WTC11 (cell line): ENCODE data around the gene AOAH. TPM values are rescaled to one million over a fixed set of nuclear protein-coding genes. Genes with fewer than 3 reads are reported as not detected.

Source experiments
- ATAC-seq: fragments of 200-7000 bp; cut with Tn5 transposase; 2 replicates; pipeline ENCODE4 v1.10.0; 2021; ENCODE audit warnings: mild to moderate bottlenecking, moderate library complexity
- CTCF ChIA-PET: fragments of 300-600 bp; sonication (Branson Sonifier 250); formaldehyde crosslinking; loops from one replicate; lab custom pipeline; 2021; ENCODE audit warnings: antibody characterized with exemption; lab: Charles Lee
- POLR2A ChIA-PET: fragments of 350-600 bp; sonication (Branson Sonifier 250); formaldehyde crosslinking; loops from one replicate; lab custom pipeline; 2021; ENCODE audit warnings: antibody characterized with exemption; lab: Charles Lee
- DNase-seq: peaks from one replicate; pipeline ENCODE4 v3.0.0; 2021; ENCODE audit warnings: low spot score
- H3K27ac Mint-ChIP-seq: 2 replicates; pipeline ENCODE4 v1.8.0; 2021; ENCODE audit warnings: mixed read lengths
- H3K27me3 Mint-ChIP-seq: 2 replicates; pipeline ENCODE4 v1.8.0; 2021; ENCODE audit warnings: low read depth, mild to moderate bottlenecking, moderate library complexity, mixed read lengths
- H3K36me3 Mint-ChIP-seq: 2 replicates; pipeline ENCODE4 v1.8.0; 2021; ENCODE audit warnings: mixed read lengths
- H3K4me1 Mint-ChIP-seq: 2 replicates; pipeline ENCODE4 v1.8.0; 2022; ENCODE audit warnings: mixed read lengths
- H3K4me3 Mint-ChIP-seq: 2 replicates; pipeline ENCODE4 v1.8.0; 2021; ENCODE audit warnings: mild to moderate bottlenecking, moderate library complexity, mixed read lengths
- H3K9me3 Mint-ChIP-seq: 2 replicates; pipeline ENCODE4 v1.8.0; 2021; ENCODE audit warnings: mixed read lengths
- ELF4 ChIP-seq: sonication (generic); formaldehyde crosslinking; IDR thresholded peaks from 2 replicates; pipeline ENCODE4 v1.8.1; 2022; ENCODE audit warnings: low read depth, mild to moderate bottlenecking, moderate library complexity, missing genetic modification reagents
- FOXK1 ChIP-seq: sonication (generic); formaldehyde crosslinking; IDR thresholded peaks from 2 replicates; pipeline ENCODE4 v1.8.0; 2022; ENCODE audit warnings: mild to moderate bottlenecking, moderate library complexity, missing genetic modification reagents
- HMGA2 ChIP-seq: fragments of 250-450 bp; sonication (Bioruptor Pico); IDR thresholded peaks from 2 replicates; pipeline ENCODE4 v1.4.0; 2021; ENCODE audit warnings: mild to moderate bottlenecking, moderate library complexity
- HMGXB4 ChIP-seq: sonication (generic); formaldehyde crosslinking; IDR thresholded peaks from 2 replicates; pipeline ENCODE4 v1.8.1; 2023; ENCODE audit warnings: mild to moderate bottlenecking, moderate library complexity, missing genetic modification reagents
- NR3C1 ChIP-seq: sonication (generic); formaldehyde crosslinking; conservative IDR thresholded peaks from 2 replicates; pipeline ENCODE4 v1.8.1; 2023; ENCODE audit warnings: low read depth, mild to moderate bottlenecking, missing genetic modification reagents
- RELA ChIP-seq: sonication (generic); formaldehyde crosslinking; IDR thresholded peaks from 2 replicates; pipeline ENCODE4 v1.8.1; 2022; ENCODE audit warnings: missing genetic modification reagents, mild to moderate bottlenecking, borderline replicate concordance
- SMAD3 ChIP-seq: sonication (generic); formaldehyde crosslinking; IDR thresholded peaks from 2 replicates; pipeline ENCODE4 v1.8.0; 2022; ENCODE audit warnings: missing genetic modification reagents, mild to moderate bottlenecking, borderline replicate concordance
- SOX15 ChIP-seq: fragments of 250-450 bp; sonication (Bioruptor Pico); IDR thresholded peaks from 2 replicates; pipeline ENCODE4 v1.9.0; 2021; ENCODE audit warnings: mild to moderate bottlenecking
- SP1 ChIP-seq: sonication (generic); formaldehyde crosslinking; conservative IDR thresholded peaks from 2 replicates; pipeline ENCODE4 v1.8.1; 2022; ENCODE audit warnings: missing genetic modification reagents
- USF1 ChIP-seq: sonication (generic); formaldehyde crosslinking; IDR thresholded peaks from 2 replicates; pipeline ENCODE4 v1.8.0; 2022; ENCODE audit warnings: mild to moderate bottlenecking, missing genetic modification reagents
- ZNF121 ChIP-seq: sonication (generic); formaldehyde crosslinking; IDR thresholded peaks from 2 replicates; pipeline ENCODE4 v1.8.0; 2023; ENCODE audit warnings: missing genetic modification reagents
- ZNF423 ChIP-seq: fragments of 250-450 bp; sonication (Bioruptor Pico); IDR thresholded peaks from 2 replicates; pipeline ENCODE4 v2.1.2; 2022; ENCODE audit warnings: mild to moderate bottlenecking, moderate library complexity
- total RNA-seq: library from RNA; stranded (reverse); gene quantifications from 3 replicates; pipeline ENCODE4 v1.2.3, GENCODE V29; 2021
- TF ChIP-seq, protein P1 (sequence below): sonication (generic); formaldehyde crosslinking; IDR thresholded peaks from 2 replicates; pipeline ENCODE4 v1.8.0; 2022; ENCODE audit warnings: missing genetic modification reagents
- TF ChIP-seq, protein P2 (sequence below): sonication (generic); formaldehyde crosslinking; IDR thresholded peaks from 2 replicates; pipeline ENCODE4 v1.8.0; 2022; ENCODE audit warnings: mild to moderate bottlenecking, missing genetic modification reagents
- TF ChIP-seq, protein P3 (sequence below): sonication (generic); formaldehyde crosslinking; IDR thresholded peaks from 2 replicates; pipeline ENCODE4 v1.8.1; 2022; ENCODE audit warnings: mild to moderate bottlenecking, missing genetic modification reagents, moderate library complexity, borderline replicate concordance
- TF ChIP-seq, protein P4 (sequence below): fragments of 250-450 bp; sonication (Bioruptor Pico); IDR thresholded peaks from 2 replicates; pipeline ENCODE4 v1.9.0; 2021; ENCODE audit warnings: mild to moderate bottlenecking
- TF ChIP-seq, protein P5 (sequence below): sonication (generic); formaldehyde crosslinking; IDR thresholded peaks from 2 replicates; pipeline ENCODE4 v1.8.0; 2023; ENCODE audit warnings: missing genetic modification reagents

The AOAH gene
- total RNA-seq, 1 experiment from 2014 or later, result 0.31 TPM

GRCh38 chr7:36690514-36691187 lies 33.6 kb downstream of the AOAH start:
- H3K4me3 Mint-ChIP-seq, result no peak overlapping the region
- H3K36me3 Mint-ChIP-seq, result no peaks in the 10 kb centered on the region
- POLR2A ChIA-PET, result no interaction called here
- no peak for DNase-seq
- CTCF ChIA-PET, result no interaction called here
- no peak overlapping the region for H3K27ac Mint-ChIP-seq
- TF ChIP-seq, protein P1, sequence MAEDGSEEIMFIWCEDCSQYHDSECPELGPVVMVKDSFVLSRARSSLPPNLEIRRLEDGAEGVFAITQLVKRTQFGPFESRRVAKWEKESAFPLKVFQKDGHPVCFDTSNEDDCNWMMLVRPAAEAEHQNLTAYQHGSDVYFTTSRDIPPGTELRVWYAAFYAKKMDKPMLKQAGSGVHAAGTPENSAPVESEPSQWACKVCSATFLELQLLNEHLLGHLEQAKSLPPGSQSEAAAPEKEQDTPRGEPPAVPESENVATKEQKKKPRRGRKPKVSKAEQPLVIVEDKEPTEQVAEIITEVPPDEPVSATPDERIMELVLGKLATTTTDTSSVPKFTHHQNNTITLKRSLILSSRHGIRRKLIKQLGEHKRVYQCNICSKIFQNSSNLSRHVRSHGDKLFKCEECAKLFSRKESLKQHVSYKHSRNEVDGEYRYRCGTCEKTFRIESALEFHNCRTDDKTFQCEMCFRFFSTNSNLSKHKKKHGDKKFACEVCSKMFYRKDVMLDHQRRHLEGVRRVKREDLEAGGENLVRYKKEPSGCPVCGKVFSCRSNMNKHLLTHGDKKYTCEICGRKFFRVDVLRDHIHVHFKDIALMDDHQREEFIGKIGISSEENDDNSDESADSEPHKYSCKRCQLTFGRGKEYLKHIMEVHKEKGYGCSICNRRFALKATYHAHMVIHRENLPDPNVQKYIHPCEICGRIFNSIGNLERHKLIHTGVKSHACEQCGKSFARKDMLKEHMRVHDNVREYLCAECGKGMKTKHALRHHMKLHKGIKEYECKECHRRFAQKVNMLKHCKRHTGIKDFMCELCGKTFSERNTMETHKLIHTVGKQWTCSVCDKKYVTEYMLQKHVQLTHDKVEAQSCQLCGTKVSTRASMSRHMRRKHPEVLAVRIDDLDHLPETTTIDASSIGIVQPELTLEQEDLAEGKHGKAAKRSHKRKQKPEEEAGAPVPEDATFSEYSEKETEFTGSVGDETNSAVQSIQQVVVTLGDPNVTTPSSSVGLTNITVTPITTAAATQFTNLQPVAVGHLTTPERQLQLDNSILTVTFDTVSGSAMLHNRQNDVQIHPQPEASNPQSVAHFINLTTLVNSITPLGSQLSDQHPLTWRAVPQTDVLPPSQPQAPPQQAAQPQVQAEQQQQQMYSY (CRISPR knock-in tag), result no peak
- TF ChIP-seq NR3C1 (CRISPR knock-in tag), result no peak
- TF ChIP-seq RELA (CRISPR knock-in tag), result no peak
- TF ChIP-seq, protein P2, sequence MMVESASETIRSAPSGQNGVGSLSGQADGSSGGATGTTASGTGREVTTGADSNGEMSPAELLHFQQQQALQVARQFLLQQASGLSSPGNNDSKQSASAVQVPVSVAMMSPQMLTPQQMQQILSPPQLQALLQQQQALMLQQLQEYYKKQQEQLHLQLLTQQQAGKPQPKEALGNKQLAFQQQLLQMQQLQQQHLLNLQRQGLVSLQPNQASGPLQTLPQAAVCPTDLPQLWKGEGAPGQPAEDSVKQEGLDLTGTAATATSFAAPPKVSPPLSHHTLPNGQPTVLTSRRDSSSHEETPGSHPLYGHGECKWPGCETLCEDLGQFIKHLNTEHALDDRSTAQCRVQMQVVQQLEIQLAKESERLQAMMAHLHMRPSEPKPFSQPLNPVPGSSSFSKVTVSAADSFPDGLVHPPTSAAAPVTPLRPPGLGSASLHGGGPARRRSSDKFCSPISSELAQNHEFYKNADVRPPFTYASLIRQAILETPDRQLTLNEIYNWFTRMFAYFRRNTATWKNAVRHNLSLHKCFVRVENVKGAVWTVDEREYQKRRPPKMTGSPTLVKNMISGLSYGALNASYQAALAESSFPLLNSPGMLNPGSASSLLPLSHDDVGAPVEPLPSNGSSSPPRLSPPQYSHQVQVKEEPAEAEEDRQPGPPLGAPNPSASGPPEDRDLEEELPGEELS (CRISPR knock-in tag), result no peak
- no peak for TF ChIP-seq HMGA2 (CRISPR knock-in tag)
- TF ChIP-seq HMGXB4 (CRISPR knock-in tag), result no peak
- no peak for TF ChIP-seq SMAD3
- no peak for TF ChIP-seq SP1 (CRISPR knock-in tag)
- TF ChIP-seq ELF4 (CRISPR knock-in tag), result no peak
- TF ChIP-seq FOXK1 (CRISPR knock-in tag), result no peak
- TF ChIP-seq SOX15, result no peak
- TF ChIP-seq, protein P3, sequence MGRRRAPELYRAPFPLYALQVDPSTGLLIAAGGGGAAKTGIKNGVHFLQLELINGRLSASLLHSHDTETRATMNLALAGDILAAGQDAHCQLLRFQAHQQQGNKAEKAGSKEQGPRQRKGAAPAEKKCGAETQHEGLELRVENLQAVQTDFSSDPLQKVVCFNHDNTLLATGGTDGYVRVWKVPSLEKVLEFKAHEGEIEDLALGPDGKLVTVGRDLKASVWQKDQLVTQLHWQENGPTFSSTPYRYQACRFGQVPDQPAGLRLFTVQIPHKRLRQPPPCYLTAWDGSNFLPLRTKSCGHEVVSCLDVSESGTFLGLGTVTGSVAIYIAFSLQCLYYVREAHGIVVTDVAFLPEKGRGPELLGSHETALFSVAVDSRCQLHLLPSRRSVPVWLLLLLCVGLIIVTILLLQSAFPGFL (CRISPR knock-in tag), result no peak
- no peak for TF ChIP-seq USF1 (CRISPR knock-in tag)
- TF ChIP-seq ZNF423 (CRISPR knock-in tag), result no peak
- TF ChIP-seq, protein P4, sequence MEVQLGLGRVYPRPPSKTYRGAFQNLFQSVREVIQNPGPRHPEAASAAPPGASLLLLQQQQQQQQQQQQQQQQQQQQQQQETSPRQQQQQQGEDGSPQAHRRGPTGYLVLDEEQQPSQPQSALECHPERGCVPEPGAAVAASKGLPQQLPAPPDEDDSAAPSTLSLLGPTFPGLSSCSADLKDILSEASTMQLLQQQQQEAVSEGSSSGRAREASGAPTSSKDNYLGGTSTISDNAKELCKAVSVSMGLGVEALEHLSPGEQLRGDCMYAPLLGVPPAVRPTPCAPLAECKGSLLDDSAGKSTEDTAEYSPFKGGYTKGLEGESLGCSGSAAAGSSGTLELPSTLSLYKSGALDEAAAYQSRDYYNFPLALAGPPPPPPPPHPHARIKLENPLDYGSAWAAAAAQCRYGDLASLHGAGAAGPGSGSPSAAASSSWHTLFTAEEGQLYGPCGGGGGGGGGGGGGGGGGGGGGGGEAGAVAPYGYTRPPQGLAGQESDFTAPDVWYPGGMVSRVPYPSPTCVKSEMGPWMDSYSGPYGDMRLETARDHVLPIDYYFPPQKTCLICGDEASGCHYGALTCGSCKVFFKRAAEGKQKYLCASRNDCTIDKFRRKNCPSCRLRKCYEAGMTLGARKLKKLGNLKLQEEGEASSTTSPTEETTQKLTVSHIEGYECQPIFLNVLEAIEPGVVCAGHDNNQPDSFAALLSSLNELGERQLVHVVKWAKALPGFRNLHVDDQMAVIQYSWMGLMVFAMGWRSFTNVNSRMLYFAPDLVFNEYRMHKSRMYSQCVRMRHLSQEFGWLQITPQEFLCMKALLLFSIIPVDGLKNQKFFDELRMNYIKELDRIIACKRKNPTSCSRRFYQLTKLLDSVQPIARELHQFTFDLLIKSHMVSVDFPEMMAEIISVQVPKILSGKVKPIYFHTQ (CRISPR knock-in tag), result no peak
- no peak for TF ChIP-seq ZNF121 (CRISPR knock-in tag)
- TF ChIP-seq, protein P5, sequence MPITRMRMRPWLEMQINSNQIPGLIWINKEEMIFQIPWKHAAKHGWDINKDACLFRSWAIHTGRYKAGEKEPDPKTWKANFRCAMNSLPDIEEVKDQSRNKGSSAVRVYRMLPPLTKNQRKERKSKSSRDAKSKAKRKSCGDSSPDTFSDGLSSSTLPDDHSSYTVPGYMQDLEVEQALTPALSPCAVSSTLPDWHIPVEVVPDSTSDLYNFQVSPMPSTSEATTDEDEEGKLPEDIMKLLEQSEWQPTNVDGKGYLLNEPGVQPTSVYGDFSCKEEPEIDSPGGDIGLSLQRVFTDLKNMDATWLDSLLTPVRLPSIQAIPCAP (CRISPR knock-in tag), result no peak
- TF ChIP-seq, all 79 proteins: peak for 0
- H3K27me3 Mint-ChIP-seq, result no peaks in the 10 kb centered on the region
- no peak for ATAC-seq
- peaks cover 15% of the 10 kb centered on the region for H3K4me1 Mint-ChIP-seq
- H3K9me3 Mint-ChIP-seq, result no peaks in the 10 kb centered on the region
